Progenitor cell of endocrine pancreas (in vitro differentiated cells): Measurements from ENCODE around the gene IPCEF1. TPM values are rescaled to one million over a fixed set of nuclear protein-coding genes. Genes with fewer than 3 reads are reported as not detected.

Experiments
- DNase-seq: peaks from one replicate; pipeline ENCODE4 v3.0.0; 2021; ENCODE audit warnings: low spot score; ENCODE audit not compliant: unreplicated experiment
- H3K27ac Mint-ChIP-seq: 2 replicates; pipeline ENCODE4 v1.8.0; 2021; ENCODE audit warnings: mild to moderate bottlenecking, moderate library complexity, mixed read lengths
- H3K27me3 Mint-ChIP-seq: 2 replicates; pipeline ENCODE4 v1.8.0; 2021; ENCODE audit warnings: mixed read lengths
- H3K36me3 Mint-ChIP-seq: 2 replicates; pipeline ENCODE4 v1.8.0; 2022; ENCODE audit warnings: mixed read lengths; ENCODE audit not compliant: insufficient read depth
- H3K4me1 Mint-ChIP-seq: 2 replicates; pipeline ENCODE4 v1.8.0; 2021; ENCODE audit warnings: low read depth, mixed read lengths
- H3K4me3 Mint-ChIP-seq: 2 replicates; pipeline ENCODE4 v1.8.0; 2021; ENCODE audit warnings: low read depth, mild to moderate bottlenecking, moderate library complexity, mixed read lengths
- H3K9me3 Mint-ChIP-seq: 2 replicates; pipeline ENCODE4 v1.8.0; 2021; ENCODE audit warnings: low read depth, mixed read lengths
- CTCF ChIP-seq: fragments of 200-600 bp; sonication (generic); IDR thresholded peaks from one replicate; pipeline ENCODE4 v1.5.0; 2021; ENCODE audit warnings: antibody characterized with exemption, mild to moderate bottlenecking; ENCODE audit not compliant: unreplicated experiment
- total RNA-seq: library from RNA; stranded (reverse); gene quantifications from 2 replicates; pipeline ENCODE4 v1.2.1, GENCODE V29; 2021

The IPCEF1 gene
- total RNA-seq, 1 donor from 2014 or later: 0.77 TPM

- TF ChIP-seq CTCF: no peak
- H3K4me1 Mint-ChIP-seq: no peaks in the 10 kb centered on the region
These were observed 191.1 kb downstream of the IPCEF1 start for GRCh38 chr6:154165478-154165877.

GRCh38 chr6:154164397-154164796, 192.2 kb downstream of the IPCEF1 start:
- Mint-ChIP-seq H3K27ac (no peak overlapping the region), H3K4me3 (no peak overlapping the region), H3K4me1 (no peaks in the 10 kb centered on the region), H3K36me3 (peaks cover 2% of the 10 kb centered on the region), H3K27me3 (no peaks in the 10 kb centered on the region), H3K9me3 (peaks cover 5% of the 10 kb centered on the region)
- no peak for TF ChIP-seq CTCF
- no peak for DNase-seq

More at GRCh38 chr6:154165478-154165877, 191.1 kb downstream of the IPCEF1 start:
- no peaks in the 10 kb centered on the region for H3K27me3 Mint-ChIP-seq
- no peak for DNase-seq
- H3K9me3 Mint-ChIP-seq: peaks cover 7% of the 10 kb centered on the region
- H3K36me3 Mint-ChIP-seq: peaks cover 2% of the 10 kb centered on the region
- no peak overlapping the region for H3K4me3 Mint-ChIP-seq
- H3K27ac Mint-ChIP-seq: no peak overlapping the region

- no peaks in the 10 kb centered on the region for H3K4me1 Mint-ChIP-seq
- peaks cover 2% of the 10 kb centered on the region for H3K36me3 Mint-ChIP-seq
- no peak overlapping the region for H3K4me3 Mint-ChIP-seq
- H3K27ac Mint-ChIP-seq: no peak overlapping the region
- H3K27me3 Mint-ChIP-seq: no peaks in the 10 kb centered on the region
- no peak for DNase-seq
- TF ChIP-seq CTCF: no peak
- H3K9me3 Mint-ChIP-seq: peaks cover 4% of the 10 kb centered on the region
These were observed 194.9 kb downstream of the IPCEF1 start for GRCh38 chr6:154161689-154162088.

- Mint-ChIP-seq H3K27me3 (no peaks in the 10 kb centered on the region), H3K9me3 (no peaks in the 10 kb centered on the region), H3K4me3 (no peak overlapping the region), H3K27ac (no peak overlapping the region), H3K4me1 (no peaks in the 10 kb centered on the region), H3K36me3 (no peaks in the 10 kb centered on the region)
- no peak for TF ChIP-seq CTCF
- DNase-seq: no peak
These were observed 197.5 kb downstream of the IPCEF1 start for GRCh38 chr6:154159126-154159525.

- Mint-ChIP-seq H3K4me3 (no peak overlapping the region), H3K9me3 (no peaks in the 10 kb centered on the region), H3K27ac (no peak overlapping the region), H3K27me3 (no peaks in the 10 kb centered on the region), H3K4me1 (no peaks in the 10 kb centered on the region), H3K36me3 (no peaks in the 10 kb centered on the region)
- DNase-seq: no peak
- no peak for TF ChIP-seq CTCF
These were observed 198.9 kb downstream of the IPCEF1 start for GRCh38 chr6:154157706-154158105.
